Stimulated activated CD8-positive, alpha-beta memory T cell treated with anti-CD3 and anti-CD28 coated beads, Interleukin-15, amount 100 ng/mL, for 24 hours (primary cell): ENCODE results near the gene GALNT17.
"Not testable (repeated sequence)": the region's sequence is repeated elsewhere in the genome, so short reads cannot be mapped to it uniquely, and the experiment has no call there.

Experiments
- DNase-seq: peaks from one replicate; pipeline ENCODE4 v3.0.0-alpha.2; 2020; ENCODE audit warnings: low read depth

The GALNT17 gene

GRCh38 chr7:71636329-71636728, 504.4 kb downstream of the GALNT17 start:
- DNase-seq: no peak

GRCh38 chr7:71637578-71637977, 505.6 kb downstream of the GALNT17 start:
- no peak for DNase-seq

GRCh38 chr7:71638108-71638507, 506.2 kb downstream of the GALNT17 start:
- DNase-seq: no peak

GRCh38 chr7:71639382-71640085, 507.6 kb downstream of the GALNT17 start:
- DNase-seq: no peak

- DNase-seq: not testable (repeated sequence)
Measured at GRCh38 chr7:71643031-71643430, 511.1 kb downstream of the GALNT17 start.

- DNase-seq: no peak
Measured at GRCh38 chr7:71645836-71646235, 513.9 kb downstream of the GALNT17 start.

GRCh38 chr7:71649812-71650211, 517.9 kb downstream of the GALNT17 start:
- no peak for DNase-seq

GRCh38 chr7:71650653-71651337, 518.9 kb downstream of the GALNT17 start:
- DNase-seq: no peak

- no peak for DNase-seq
Measured at GRCh38 chr7:71652510-71652909, 520.6 kb downstream of the GALNT17 start.

GRCh38 chr7:71657386-71657785, 525.4 kb downstream of the GALNT17 start:
- no peak for DNase-seq

- no peak for DNase-seq
Measured at GRCh38 chr7:71659622-71660021, 527.7 kb downstream of the GALNT17 start.

GRCh38 chr7:71661671-71662224, 529.8 kb downstream of the GALNT17 start:
- no peak for DNase-seq

GRCh38 chr7:71665716-71666115, 533.8 kb downstream of the GALNT17 start:
- DNase-seq: no peak

- DNase-seq: no peak
Measured at GRCh38 chr7:71668572-71668971, 536.6 kb downstream of the GALNT17 start.

GRCh38 chr7:71679480-71679879, 547.5 kb downstream of the GALNT17 start:
- DNase-seq: no peak

GRCh38 chr7:71682181-71682580, 550.2 kb downstream of the GALNT17 start:
- no peak for DNase-seq

GRCh38 chr7:71682841-71683781, 551.2 kb downstream of the GALNT17 start:
- DNase-seq: no peak

GRCh38 chr7:71687286-71687685, 555.3 kb downstream of the GALNT17 start:
- no peak for DNase-seq

GRCh38 chr7:71687831-71688599, 556.1 kb downstream of the GALNT17 start:
- DNase-seq: no peak

GRCh38 chr7:71691538-71691937, 559.6 kb downstream of the GALNT17 start:
- DNase-seq: no peak

GRCh38 chr7:71694665-71695064, 562.7 kb downstream of the GALNT17 start:
- DNase-seq: no peak

- DNase-seq: no peak
Measured at GRCh38 chr7:71695186-71695585, 563.2 kb downstream of the GALNT17 start.
